ENCODE data around the gene ALLC. TPM values are rescaled to one million over a fixed set of nuclear protein-coding genes. Genes with fewer than 3 reads are reported as not detected.

Gene ALLC
- total and polyA plus RNA-seq, 4 donors, result 0.09 to 1.4 (median 0.74) TPM

DNA sequence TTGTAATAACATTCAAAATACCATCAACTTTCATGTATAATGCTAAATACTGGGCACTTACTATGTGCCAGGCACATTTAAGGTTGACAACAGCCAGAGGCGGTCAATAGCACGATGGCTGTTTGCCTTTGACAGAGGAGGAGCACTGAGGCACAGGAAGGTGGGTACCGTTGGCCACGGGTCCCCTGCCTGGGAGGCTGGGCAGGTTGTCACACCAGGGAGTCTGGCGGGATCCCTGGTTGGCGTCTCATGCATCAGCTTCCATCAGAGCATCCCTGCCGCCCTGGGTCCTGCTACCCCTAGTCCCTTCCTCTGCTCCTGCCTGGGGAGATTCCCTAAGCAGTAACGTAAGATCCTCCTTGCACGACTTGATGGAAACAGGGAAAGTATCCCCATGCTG is 19.4 kb downstream of the ALLC start (continued):
- no peak for TF ChIP-seq RAD21 (IDR thresholded peaks at IDR 0.05)
- TF ChIP-seq, protein P1, sequence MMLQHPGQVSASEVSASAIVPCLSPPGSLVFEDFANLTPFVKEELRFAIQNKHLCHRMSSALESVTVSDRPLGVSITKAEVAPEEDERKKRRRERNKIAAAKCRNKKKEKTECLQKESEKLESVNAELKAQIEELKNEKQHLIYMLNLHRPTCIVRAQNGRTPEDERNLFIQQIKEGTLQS (IDR thresholded peaks at IDR 0.05), result no peak
- no peak for TF ChIP-seq RXRA (IDR thresholded peaks at IDR 0.05)
- no peak for TF ChIP-seq HNF4G (IDR thresholded peaks at IDR 0.05)
- TF ChIP-seq, protein P2, sequence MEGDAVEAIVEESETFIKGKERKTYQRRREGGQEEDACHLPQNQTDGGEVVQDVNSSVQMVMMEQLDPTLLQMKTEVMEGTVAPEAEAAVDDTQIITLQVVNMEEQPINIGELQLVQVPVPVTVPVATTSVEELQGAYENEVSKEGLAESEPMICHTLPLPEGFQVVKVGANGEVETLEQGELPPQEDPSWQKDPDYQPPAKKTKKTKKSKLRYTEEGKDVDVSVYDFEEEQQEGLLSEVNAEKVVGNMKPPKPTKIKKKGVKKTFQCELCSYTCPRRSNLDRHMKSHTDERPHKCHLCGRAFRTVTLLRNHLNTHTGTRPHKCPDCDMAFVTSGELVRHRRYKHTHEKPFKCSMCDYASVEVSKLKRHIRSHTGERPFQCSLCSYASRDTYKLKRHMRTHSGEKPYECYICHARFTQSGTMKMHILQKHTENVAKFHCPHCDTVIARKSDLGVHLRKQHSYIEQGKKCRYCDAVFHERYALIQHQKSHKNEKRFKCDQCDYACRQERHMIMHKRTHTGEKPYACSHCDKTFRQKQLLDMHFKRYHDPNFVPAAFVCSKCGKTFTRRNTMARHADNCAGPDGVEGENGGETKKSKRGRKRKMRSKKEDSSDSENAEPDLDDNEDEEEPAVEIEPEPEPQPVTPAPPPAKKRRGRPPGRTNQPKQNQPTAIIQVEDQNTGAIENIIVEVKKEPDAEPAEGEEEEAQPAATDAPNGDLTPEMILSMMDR (IDR thresholded peaks at IDR 0.05; ENCODE audit: low read depth, low read length, missing input control), result no peak
- no peak for TF ChIP-seq GABPA (IDR thresholded peaks at IDR 0.05 in 1 of 2, conservative IDR thresholded peaks at IDR 0.05 in 1 of 2)
- TF ChIP-seq HNF4A (conservative IDR thresholded peaks at IDR 0.05), result no peak
- no peak for TF ChIP-seq YY1 (IDR thresholded peaks at IDR 0.05)

DNA sequence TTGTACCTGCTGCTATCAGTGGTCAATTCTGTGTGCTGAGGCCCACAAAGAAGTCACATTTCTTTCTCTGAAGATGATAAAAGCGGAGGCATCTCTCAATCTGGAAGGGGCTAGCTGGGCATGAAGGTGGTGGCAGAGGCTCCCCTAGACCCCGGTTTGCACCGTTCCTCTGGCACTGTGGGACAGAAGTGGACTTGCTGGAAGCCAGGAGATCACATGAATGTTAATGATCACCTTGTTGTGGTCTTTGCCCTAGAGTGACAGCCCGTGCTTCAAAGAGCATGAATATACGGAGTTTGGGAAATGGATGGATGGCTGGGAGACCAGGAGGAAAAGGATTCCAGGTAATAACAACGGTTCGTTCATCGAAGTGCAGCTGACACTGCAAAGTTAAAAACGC is 20.2 kb downstream of the ALLC start:
- WGBS, result 64% methylated on average over 9 of the region's 9 CpGs
- Histone ChIP-seq H3K27me3 (ENCODE audit: control insufficient read depth in 4 of 4, insufficient read depth in 4 of 4, low read length in 3 of 4) (no peaks in the 10 kb centered on the region), H3K9me3 (ENCODE audit: control insufficient read depth in 4 of 4, low read length in 3 of 4) (no peaks in the 10 kb centered on the region), H3K27ac (ENCODE audit: low read depth in 1 of 2, low read length in 2 of 2) (no peak overlapping the region), H3K9ac (ENCODE audit: low read depth in 1 of 2, low read length in 2 of 2) (no peak overlapping the region), H3K4me1 (ENCODE audit: control insufficient read depth in 4 of 4, insufficient read depth in 4 of 4, low read length in 3 of 4) (no peaks in the 10 kb centered on the region), H3K4me3 (ENCODE audit: low read depth in 1 of 3, low read length in 3 of 3) (no peak overlapping the region), H3K36me3 (ENCODE audit: control insufficient read depth in 4 of 4, insufficient read depth in 3 of 4, low read depth in 1 of 4, low read length in 3 of 4) (no peaks in the 10 kb centered on the region)
- TF ChIP-seq FOXA2 (IDR thresholded peaks at IDR 0.05) (no peak), SP1 (IDR thresholded peaks at IDR 0.05) (no peak), JUND (IDR thresholded peaks at IDR 0.05) (no peak), RAD21 (IDR thresholded peaks at IDR 0.05) (no peak), HNF4G (IDR thresholded peaks at IDR 0.05) (no peak), EGR1 (IDR thresholded peaks at IDR 0.05; ENCODE audit: low read depth in 2 of 2) (no peak), GABPA (IDR thresholded peaks at IDR 0.05 in 1 of 2, conservative IDR thresholded peaks at IDR 0.05 in 1 of 2) (no peak), TAF1 (conservative IDR thresholded peaks at IDR 0.05) (no peak), RXRA (IDR thresholded peaks at IDR 0.05) (no peak), HNF4A (conservative IDR thresholded peaks at IDR 0.05) (no peak), NR2F2 (IDR thresholded peaks at IDR 0.05) (no peak), FOXA1 (IDR thresholded peaks at IDR 0.05) (no peak), YY1 (IDR thresholded peaks at IDR 0.05) (no peak)
- TF ChIP-seq, protein P2 (IDR thresholded peaks at IDR 0.05; ENCODE audit: low read depth, low read length, missing input control), result no peak
- TF ChIP-seq, protein P3, sequence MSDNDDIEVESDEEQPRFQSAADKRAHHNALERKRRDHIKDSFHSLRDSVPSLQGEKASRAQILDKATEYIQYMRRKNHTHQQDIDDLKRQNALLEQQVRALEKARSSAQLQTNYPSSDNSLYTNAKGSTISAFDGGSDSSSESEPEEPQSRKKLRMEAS (IDR thresholded peaks at IDR 0.05), result no peak
- TF ChIP-seq, protein P1 (IDR thresholded peaks at IDR 0.05), result no peak
- TF ChIP-seq, protein P4, sequence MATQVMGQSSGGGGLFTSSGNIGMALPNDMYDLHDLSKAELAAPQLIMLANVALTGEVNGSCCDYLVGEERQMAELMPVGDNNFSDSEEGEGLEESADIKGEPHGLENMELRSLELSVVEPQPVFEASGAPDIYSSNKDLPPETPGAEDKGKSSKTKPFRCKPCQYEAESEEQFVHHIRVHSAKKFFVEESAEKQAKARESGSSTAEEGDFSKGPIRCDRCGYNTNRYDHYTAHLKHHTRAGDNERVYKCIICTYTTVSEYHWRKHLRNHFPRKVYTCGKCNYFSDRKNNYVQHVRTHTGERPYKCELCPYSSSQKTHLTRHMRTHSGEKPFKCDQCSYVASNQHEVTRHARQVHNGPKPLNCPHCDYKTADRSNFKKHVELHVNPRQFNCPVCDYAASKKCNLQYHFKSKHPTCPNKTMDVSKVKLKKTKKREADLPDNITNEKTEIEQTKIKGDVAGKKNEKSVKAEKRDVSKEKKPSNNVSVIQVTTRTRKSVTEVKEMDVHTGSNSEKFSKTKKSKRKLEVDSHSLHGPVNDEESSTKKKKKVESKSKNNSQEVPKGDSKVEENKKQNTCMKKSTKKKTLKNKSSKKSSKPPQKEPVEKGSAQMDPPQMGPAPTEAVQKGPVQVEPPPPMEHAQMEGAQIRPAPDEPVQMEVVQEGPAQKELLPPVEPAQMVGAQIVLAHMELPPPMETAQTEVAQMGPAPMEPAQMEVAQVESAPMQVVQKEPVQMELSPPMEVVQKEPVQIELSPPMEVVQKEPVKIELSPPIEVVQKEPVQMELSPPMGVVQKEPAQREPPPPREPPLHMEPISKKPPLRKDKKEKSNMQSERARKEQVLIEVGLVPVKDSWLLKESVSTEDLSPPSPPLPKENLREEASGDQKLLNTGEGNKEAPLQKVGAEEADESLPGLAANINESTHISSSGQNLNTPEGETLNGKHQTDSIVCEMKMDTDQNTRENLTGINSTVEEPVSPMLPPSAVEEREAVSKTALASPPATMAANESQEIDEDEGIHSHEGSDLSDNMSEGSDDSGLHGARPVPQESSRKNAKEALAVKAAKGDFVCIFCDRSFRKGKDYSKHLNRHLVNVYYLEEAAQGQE (IDR thresholded peaks at IDR 0.05), result no peak
- DNase-seq (ENCODE audit: low spot score), result no peak

All from liver (tissue), 9 donors.